Forelimb muscle (tissue), 1 donor: ENCODE results near the gene RFX2. TPM values are rescaled to one million over a fixed set of nuclear protein-coding genes. Genes with fewer than 3 reads are reported as not detected.
"Not testable (repeated sequence)": the region's sequence is repeated elsewhere in the genome, so short reads cannot be mapped to it uniquely, and the experiment has no call there.

ENCODE experiments used
- DNase-seq: peaks from one replicate; pipeline ENCODE4 v3.0.0-alpha.2; 2013; ENCODE audit warnings: low read depth
- polyA plus RNA-seq: library from polyadenylated mRNA; unstranded; fragments of 120-200 nt; gene quantifications from one replicate; pipeline ENCODE4 v1.2.1, GENCODE V29; 2013; ENCODE audit not compliant: insufficient read length

RFX2 gene
- polyA plus RNA-seq = 7.3 TPM

- DNase-seq = peak; percentile 96
Observed at GRCh38 chr19:6110360-6110977, at the start of gene RFX2. TSS of gene RFX2 (minus strand) at chr19:6110500. CDS start at chr19:6047496, 63,004 bp downstream.

DNA sequence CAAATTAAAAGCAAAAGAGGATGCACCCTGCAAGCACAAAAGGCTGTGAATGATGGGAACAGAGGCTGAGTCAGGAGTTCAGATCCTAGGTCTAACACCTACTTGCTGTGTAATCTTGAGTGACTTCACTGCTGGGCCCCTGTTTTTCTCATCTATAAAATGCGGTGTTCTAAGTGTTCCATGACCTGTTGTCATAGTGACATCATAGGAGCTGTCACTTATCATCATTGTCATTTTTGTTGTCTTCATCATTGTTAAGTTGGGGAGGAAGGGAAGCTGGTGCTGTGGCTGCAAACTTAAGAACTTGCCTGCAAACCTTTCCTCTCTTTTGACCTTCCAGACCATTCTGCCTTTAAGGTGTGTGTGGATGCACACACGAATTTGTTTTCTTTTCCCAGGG is 45.7 kb upstream of the RFX2 start:
- no peak for DNase-seq

GRCh38 chr19:6150289-6150688 is 40.0 kb upstream of the RFX2 start:
- DNase-seq = no peak

- DNase-seq = no peak
Observed at GRCh38 chr19:6141217-6141616, 30.9 kb upstream of the RFX2 start.

GRCh38 chr19:6138511-6138910 is 28.2 kb upstream of the RFX2 start:
- no peak for DNase-seq

DNA sequence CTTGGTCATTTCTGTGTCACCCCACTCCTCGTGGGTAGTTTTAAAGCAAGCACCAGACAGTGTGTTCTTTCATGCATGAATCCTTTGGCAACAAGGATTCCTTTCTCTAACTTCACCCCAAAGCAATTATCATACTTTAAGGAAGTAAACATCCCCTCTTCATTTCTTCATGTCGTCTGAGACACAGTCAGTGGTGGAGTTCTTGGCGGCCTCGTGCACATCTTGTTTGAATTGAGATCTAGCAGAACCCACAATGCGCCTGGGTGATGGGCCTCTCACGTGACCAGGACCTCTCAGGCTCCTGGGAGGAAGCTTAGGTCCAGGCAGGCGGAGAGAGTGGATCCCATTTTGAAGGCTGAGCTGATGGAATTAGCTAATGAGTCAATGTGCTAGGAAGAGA is 27.8 kb upstream of the RFX2 start:
- no peak for DNase-seq

- no peak for DNase-seq
Observed at GRCh38 chr19:6133231-6133630, 22.9 kb upstream of the RFX2 start.

- no peak for DNase-seq
Observed at GRCh38 chr19:6132482-6132881, 22.2 kb upstream of the RFX2 start.

DNA sequence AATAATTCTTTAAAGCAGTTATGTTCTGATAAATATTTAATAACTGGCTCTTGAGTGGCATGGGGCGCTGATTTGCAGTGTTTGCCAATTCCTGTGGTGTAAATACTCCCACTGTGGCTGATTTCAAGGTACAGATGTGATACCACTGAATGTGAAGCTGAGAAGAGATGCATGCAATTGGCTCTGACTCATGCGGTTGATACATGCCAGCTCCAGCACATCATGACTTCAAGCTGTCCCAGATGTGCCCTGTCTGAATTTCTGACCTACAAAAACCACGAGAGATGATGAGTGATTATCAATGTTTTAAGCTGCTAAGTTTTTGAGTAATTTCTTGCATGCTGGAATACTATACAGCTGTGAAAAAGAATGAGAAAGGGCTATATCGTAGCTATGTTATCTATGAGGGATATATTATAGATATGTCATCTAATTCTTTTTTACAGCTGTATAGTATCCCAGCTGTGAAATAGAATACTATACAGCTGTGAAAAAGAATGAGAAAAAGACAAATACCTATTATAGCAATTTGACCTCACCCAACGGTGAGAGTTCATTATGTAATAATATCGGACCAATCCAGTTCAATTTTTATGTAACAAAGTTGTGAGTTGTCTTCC is 17.5 kb upstream of the RFX2 start:
- no peak for DNase-seq

- DNase-seq = no peak
Observed at GRCh38 chr19:6126335-6126974, 16.2 kb upstream of the RFX2 start.

DNA sequence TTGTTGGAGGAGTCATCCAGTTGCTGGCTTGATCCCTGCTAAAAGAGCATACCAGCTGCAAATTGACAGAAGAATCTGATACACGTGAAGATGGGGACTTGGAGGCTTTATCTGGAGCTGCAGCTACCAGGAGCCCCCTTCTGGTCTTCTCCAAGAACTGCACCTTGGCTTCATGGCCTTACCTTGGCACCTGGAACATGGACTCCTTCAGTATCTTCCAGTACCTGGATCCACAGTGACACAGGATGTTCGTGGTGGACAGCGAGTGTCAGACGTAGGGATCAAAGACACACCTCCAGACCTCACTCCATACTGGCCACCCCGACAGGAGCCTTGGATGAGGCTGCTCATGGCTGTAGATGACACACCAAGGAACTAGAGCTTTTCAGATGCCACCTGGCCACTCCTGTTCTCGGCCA is 15.3 kb upstream of the RFX2 start:
- DNase-seq = no peak

- DNase-seq = no peak
Observed at GRCh38 chr19:6119031-6119430, 8.7 kb upstream of the RFX2 start.

- no peak for DNase-seq
Observed at GRCh38 chr19:6118043-6118442, 7.7 kb upstream of the RFX2 start.

- no peak for DNase-seq
Observed at GRCh38 chr19:6117534-6117933, 7.2 kb upstream of the RFX2 start.

GRCh38 chr19:6116749-6117430 is 6.6 kb upstream of the RFX2 start:
- no peak for DNase-seq

DNA sequence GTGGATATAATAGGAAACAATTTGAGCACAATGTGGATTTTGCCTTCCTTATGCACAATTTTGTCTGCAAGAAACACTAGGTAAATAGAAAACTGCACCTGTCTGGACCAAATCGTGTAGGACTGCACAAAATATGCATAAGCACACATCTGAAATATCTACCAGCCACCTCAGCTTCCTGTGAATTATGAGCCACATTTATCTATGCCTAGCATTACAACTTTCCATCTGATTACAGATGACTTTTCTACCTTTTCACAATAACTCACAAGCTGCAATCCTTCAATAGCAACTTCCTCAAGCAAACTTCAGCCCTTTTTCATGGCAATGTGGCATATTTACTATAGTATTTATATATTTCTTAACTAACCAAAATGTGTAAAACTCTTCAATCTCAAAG is 5.7 kb upstream of the RFX2 start:
- DNase-seq = no peak

- no peak for DNase-seq
Observed at GRCh38 chr19:6113616-6114188, 3.4 kb upstream of the RFX2 start.

- DNase-seq = no peak
Observed at GRCh38 chr19:6109947-6110346, 353 bp downstream of the RFX2 start.

GRCh38 chr19:6108721-6109633 is 1.3 kb downstream of the RFX2 start:
- no peak for DNase-seq

DNA sequence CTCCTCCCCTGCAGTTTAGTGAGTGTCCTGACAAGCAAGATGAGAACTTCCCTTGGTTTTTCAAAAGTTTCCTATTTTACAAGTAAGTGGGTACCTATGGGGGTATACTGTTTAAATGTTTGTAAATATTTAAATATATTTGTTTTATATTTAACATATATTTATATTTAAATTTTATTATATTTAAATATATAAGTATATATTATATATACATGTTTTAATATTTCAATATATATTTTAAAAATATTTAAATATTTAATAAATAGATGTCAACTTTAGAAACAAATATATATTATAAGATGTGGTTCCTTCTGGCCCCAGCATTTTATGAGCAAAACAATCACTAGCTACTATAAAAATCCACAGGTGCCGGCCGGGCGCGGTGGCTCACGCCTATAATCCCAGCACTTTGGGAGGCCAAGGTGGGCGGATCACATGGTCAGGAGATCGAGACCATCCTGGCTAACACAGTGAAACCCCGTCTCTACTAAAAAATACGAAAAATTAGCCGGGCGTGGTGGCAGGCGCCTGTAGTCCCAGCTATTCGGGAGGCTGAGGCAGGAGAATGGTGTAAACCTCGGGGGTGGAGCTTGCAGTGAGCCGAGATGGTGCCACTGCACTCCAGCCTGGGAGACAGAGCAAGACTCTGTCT is 3.5 kb downstream of the RFX2 start:
- not testable (repeated sequence) for DNase-seq

GRCh38 chr19:6105444-6105843 is 4.9 kb downstream of the RFX2 start:
- no peak for DNase-seq
